NCI-H2196 treated with DMSO at 0.1 percent for 48 hours (cell line): ENCODE measurements around the gene DEFB112.

Source experiments
- DNase-seq: peaks from one replicate; lab custom pipeline; 2025; ENCODE audit not compliant: unreplicated experiment; lab: John Stamatoyannopoulos, UW

The DEFB112 gene

DNA sequence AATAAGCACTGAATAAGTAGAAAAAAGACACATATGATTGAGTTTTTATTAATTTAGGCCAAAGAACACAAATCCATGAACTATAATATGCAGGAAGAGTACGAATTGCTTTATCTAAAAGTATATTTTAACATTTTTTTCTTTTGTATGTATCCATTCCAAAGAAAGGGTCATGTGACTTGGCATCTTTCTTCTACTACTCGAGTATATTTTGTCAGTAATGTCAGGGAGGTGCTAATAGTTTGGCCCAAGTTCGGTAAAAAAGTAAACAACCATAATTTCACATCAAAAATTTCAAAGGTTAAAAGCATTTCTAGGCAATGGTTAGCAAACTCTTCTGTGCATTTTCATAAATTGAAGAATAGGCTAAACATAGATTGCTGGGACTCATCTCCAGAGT is 46.6 kb downstream of the DEFB112 start:
- DNase-seq = no peak

DNA sequence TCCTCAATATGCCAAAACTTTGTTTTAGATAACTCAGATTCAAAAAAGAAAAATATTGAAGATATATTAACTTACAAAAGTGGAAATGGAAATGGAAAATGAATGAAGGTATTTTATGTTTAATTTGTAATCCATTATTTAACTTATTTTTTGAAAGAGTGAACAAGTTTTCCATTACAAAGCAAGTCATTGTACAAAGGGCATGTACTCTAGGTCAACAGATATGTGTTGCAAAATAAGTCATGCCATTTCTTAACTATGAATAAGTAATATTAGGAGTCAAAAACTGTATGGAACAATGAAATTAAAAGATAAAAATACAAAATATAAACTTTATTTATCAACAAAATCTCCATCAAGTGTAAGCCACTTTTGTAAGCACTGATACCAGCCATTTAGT is 54.5 kb downstream of the DEFB112 start:
- no peak for DNase-seq
